Measurements from ENCODE around the gene CDK5RAP2.
"Not testable (repeated sequence)": the region's sequence is repeated elsewhere in the genome, so short reads cannot be mapped to it uniquely, and the experiment has no call there.

Gene CDK5RAP2

DNA sequence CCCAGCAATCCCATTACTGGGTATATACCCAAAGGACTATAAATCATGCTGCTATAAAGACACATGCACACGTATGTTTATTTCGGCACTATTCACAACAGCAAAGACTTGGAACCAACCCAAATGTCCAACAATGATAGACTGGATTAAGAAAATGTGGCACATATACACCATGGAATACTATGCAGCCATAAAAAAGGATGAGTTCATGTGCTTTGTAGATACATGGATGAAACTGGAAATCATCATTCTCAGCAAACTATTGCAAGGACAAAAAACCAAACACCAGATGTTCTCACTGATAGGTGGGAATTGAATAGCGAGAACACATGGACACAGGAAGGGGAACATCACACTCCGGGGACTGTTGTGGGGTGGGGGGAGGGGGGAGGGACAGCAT lies 64.0 kb downstream of the CDK5RAP2 start:
- not testable (repeated sequence) for DNase-seq (ENCODE audit: low read depth in 2 of 2, low spot score in 1 of 2)

GRCh38 chr9:120515481-120515880 lies 64.5 kb downstream of the CDK5RAP2 start:
- DNase-seq (ENCODE audit: low read depth in 2 of 2, low spot score in 1 of 2) = not testable (repeated sequence)

DNA sequence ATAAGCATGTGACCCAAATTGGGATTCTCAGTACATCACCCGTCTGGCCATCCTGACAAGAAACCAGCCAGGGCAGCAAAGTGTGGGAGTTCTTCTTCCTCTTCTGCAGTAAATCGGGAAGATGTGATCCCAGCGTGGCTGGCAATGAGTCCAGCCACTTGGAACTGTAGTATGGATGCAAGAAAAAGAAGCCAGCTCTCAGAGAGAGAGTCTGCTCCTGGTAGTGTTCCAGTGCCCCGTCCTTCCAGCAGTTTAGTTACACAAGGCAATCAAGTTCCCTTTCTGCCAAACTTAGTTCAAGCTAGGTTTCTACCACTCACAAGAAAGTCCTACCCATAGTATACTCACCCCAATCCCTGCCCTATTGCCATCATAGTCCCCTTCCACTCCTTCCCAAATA lies 65.6 kb downstream of the CDK5RAP2 start:
- no peak for DNase-seq (ENCODE audit: low read depth in 2 of 2, low spot score in 1 of 2)

DNA sequence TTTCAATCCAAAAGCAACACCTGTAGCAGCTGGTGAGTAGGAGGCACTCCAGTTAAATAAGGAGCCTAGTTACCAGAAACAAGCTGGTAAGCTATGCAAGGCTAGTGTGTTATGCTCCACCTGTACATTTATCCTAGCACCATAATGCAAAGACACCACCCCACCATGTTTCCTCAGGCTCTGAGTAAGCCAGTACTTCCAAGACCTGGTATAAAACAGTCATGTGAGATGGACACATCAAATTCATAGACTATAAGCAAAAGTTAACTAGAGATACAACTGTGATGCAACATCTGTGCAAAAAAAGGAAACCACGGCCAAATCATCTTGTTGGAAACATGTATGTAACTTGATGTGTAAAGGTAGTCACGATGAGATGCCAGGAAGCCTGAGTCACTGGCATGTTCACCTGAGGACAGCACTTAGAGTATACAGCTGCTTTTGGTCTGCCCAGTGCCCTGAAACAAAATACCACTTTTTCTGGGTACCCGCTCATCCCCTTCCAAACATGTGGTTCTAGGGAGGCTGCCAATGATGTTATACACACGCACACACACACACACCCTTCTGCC lies 66.1 kb downstream of the CDK5RAP2 start:
- DNase-seq (ENCODE audit: low read depth in 2 of 2, low spot score in 1 of 2) = no peak

DNA sequence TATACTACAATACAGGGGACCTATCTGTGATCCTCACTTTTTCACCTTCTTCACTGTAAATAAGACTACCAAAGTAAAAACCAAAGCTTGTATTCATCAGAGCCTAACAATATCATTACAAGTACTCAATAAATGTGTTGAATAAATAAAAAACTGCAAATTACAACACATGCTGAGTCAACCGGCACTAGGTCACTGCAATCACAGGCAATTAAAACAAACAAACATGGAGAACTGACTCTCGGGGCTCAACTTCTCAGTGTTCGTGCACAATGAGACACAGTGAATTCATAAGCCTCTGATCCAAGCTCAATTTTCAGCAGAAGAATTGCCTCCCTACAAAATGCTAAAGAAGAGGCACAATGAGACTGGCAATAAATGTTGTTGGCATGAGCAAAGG lies 69.2 kb downstream of the CDK5RAP2 start:
- DNase-seq (ENCODE audit: low read depth in 2 of 2, low spot score in 1 of 2) = no peak

- DNase-seq (ENCODE audit: low read depth in 2 of 2, low spot score in 1 of 2) = no peak
Observed at GRCh38 chr9:120507936-120508510, 71.9 kb downstream of the CDK5RAP2 start.

DNA sequence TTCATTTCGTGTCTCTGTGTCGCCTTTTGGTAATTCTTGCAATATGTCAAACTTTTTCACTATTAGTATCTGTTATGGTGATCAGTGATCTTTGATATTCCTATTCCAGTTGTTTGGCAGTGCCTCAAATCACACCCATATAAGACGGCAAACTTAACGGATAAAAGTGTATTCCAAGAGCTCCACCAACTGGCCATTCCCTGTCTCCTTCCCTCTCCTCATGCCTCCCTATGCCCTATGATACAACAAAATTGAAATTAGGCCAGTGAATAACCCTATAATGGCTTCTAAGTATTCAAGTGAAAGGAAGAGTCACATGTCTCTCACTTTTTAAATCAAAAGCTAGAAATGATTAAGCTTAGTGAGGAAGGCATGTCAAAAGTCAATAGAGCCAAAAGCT lies 74.8 kb downstream of the CDK5RAP2 start:
- DNase-seq (ENCODE audit: low read depth in 2 of 2, low spot score in 1 of 2) = no peak

DNA sequence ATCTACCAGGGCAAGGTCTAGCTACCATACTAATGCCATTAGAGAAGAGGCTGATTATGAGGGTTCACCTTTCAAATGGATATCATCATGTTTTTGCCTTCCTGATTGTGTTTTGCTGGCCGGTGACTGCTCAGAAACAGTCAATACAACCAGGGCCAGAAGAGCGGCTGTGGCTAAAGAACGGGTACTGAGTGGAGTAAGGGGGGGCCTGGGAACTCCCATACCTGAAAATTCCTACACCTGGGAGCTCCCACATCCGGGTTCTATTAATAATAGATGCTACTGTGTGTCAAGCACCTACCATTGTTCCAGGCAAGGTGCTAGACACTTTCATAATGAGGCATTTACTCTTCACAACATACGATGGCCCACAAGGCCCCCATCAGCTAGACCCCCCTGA lies 79.2 kb downstream of the CDK5RAP2 start:
- DNase-seq (ENCODE audit: low read depth in 2 of 2, low spot score in 1 of 2) = no peak

GRCh38 chr9:120497865-120498264 lies 82.1 kb downstream of the CDK5RAP2 start:
- not testable (repeated sequence) for DNase-seq (ENCODE audit: low read depth in 2 of 2, low spot score in 1 of 2)

DNA sequence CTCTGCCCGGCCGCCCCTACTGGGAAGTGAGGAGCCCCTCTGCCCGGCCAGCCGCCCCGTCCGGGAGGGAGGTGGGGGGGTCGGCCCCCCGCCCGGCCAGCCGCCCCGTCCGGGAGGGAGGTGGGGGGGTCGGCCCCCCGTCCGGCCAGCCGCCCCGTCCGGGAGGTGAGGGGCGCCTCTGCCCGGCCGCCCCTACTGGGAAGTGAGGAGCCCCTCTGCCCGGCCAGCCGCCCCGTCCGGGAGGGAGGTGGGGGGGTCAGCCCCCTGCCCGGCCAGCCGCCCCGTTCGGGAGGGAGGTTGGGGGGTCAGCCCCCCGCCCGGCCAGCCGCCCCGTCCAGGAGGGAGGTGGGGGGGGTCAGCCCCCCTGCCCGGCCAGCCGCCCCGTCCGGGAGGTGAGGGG lies 83.5 kb downstream of the CDK5RAP2 start:
- not testable (repeated sequence) for DNase-seq (ENCODE audit: low read depth in 2 of 2, low spot score in 1 of 2)

- DNase-seq (ENCODE audit: low read depth in 2 of 2, low spot score in 1 of 2) = no peak
Observed at GRCh38 chr9:120490888-120491595, 88.9 kb downstream of the CDK5RAP2 start.

DNA sequence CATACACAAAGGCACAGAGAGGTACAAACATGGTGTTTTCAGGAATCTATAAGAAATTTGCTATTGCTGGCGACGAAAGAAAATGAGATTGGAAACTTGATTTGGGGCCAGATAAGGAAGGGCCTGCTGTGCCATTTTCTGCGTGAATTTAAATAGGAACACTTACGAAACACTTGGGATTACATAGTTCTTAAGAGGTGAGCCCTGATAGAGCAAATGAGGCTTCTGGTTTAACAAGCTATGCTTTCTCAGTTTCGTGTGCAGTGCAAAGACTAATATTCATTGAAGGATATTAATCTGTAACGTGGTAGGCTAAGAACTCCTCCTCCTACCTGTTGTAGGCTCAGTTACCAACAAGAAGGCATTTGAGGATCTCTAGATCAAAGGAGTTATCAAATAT lies 93.1 kb downstream of the CDK5RAP2 start:
- DNase-seq (ENCODE audit: low read depth in 2 of 2, low spot score in 1 of 2) = no peak

DNA sequence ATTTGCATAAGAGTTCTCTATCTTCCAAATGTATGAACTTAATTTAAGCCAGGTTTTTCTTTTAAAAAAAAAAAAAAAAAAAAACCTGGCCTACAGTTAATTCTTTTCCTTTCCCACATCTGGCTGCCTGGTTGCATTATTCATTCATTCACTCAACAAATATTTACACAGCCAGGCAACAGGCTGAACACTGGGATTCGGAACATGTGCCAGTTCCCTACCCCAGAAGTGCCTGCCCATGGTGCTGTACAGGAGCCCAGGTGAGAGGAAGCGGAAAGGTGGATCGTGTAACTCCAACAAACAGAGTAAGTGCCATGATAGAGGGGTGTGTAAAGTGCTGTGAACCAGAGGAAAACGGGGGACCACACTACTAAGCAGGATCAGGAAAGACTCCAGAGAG lies 93.6 kb downstream of the CDK5RAP2 start:
- DNase-seq (ENCODE audit: low read depth in 2 of 2, low spot score in 1 of 2) = no peak

DNA sequence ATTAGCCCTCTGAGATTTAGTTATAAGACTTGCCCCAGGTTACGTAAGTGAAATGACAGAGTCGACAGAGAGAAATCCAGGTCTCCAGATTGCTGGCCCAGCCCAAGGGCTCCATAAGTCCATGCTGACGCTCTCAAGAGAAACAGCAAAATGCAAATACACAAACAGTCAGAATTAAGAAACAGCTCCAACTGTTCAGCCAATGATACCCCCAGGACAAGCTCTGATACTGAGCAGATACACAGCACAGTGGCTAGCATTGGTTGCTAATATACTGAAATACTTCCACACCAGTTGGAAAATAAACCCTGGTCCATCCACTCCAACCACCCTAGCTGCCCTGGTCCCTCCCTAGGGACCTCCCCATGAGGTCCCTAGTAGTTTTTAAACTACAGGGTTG lies 94.2 kb downstream of the CDK5RAP2 start:
- no peak for DNase-seq (ENCODE audit: low read depth in 2 of 2, low spot score in 1 of 2)

DNA sequence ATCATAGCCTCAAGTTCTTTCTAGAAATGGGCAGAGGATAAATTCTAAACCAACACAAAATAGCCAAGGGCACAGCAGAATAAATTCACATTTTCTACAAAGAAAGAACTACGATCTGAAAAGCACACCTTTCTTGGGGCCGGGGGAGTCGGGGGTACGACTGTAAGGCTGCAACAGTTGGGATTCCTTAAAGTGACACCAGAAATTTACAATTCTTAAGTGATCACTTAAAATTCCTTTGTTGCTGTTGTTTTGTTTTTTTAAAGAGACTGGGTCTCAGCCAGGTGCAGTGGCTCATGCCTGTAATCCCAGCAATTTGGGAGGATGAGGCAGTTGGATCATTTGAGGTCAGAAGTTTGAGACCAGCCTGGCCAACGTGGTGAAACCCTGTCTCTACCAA lies 95.8 kb downstream of the CDK5RAP2 start:
- no peak for DNase-seq (ENCODE audit: low read depth in 2 of 2, low spot score in 1 of 2)

- DNase-seq (ENCODE audit: low read depth in 2 of 2, low spot score in 1 of 2) = no peak
Observed at GRCh38 chr9:120482424-120483186, 97.4 kb downstream of the CDK5RAP2 start.

GRCh38 chr9:120481846-120482245 lies 98.1 kb downstream of the CDK5RAP2 start:
- no peak for DNase-seq (ENCODE audit: low read depth in 2 of 2, low spot score in 1 of 2)

GRCh38 chr9:120481248-120481647 lies 98.7 kb downstream of the CDK5RAP2 start:
- DNase-seq (ENCODE audit: low read depth in 2 of 2, low spot score in 1 of 2) = no peak

GRCh38 chr9:120480707-120481106 lies 99.3 kb downstream of the CDK5RAP2 start:
- DNase-seq (ENCODE audit: low read depth in 2 of 2, low spot score in 1 of 2) = no peak

GRCh38 chr9:120478208-120478607 lies 101.8 kb downstream of the CDK5RAP2 start:
- DNase-seq (ENCODE audit: low read depth in 2 of 2, low spot score in 1 of 2) = no peak

DNA sequence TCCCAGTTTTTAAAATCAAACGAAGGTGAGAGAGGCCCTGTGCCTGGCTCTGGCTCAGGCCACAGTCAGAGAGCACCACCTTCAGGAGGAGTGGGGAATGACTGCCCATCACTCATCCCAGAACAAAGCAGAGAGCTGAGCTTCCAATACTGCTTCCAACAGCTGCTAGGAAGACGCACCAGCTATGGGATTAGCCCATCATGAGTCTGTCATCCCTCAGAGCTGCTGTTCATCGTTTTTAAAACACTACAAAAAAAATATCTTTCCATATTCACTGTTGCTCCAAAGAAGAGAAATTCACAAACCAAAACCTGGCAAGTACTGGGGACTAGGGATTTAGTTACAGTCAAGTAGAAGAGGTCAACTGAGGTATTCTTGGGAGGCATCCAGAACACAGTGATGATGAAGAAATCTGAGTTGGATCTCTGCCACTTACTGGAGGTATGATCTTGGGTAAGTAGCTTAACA lies 102.4 kb downstream of the CDK5RAP2 start:
- DNase-seq (ENCODE audit: low read depth in 2 of 2, low spot score in 1 of 2) = no peak

DNA sequence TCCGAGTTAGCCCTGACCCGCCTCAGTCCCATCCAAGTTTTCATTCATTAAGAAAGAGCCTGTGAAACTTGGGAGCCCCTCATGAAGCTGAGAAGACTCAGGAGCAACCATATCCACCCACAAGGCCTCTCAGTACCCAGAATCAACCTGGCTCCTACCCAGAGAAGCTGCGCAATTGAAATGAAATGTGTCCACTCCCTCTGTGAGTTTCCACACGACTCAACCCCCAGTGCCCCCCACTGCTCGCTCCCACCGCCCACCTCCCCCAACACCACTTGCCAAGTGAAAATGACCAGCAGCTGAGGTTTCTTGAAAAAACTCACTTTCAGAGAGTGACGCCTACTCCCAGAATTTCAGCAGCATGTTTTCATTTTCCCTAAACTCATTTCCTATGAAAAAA lies 104.6 kb downstream of the CDK5RAP2 start:
- DNase-seq (ENCODE audit: low read depth in 2 of 2, low spot score in 1 of 2) = no peak
